ENCODE data around the gene RPS21.

The RPS21 gene

DNA sequence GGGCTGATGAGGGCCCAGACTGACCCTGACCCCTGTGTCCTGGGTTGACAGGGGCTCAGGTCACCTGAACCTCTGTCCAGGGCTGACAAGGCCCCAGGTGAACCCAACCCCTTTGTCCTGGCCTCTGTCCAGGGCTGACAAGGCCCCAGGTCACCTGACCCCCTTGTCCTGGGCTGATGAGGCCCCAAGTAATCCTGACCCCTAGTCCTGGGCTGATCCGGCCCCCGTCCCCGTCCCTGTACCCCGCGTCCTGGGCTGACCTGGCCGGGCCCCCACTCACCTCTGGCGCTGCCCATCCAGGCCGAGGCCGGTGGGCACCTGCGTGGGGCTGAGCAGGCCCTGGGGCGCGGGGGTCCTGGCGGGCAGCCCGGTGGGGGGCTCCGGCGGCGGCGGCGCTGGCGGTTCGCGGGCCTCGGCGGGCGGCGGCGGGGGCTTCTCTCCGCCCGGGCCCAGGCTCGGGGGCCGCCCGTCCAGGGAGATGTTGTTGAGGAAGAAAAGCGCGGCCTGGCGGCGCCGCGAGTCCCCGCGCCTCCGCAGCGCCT, 19.8 kb downstream of the RPS21 start:
- TF ChIP-seq, protein P1, sequence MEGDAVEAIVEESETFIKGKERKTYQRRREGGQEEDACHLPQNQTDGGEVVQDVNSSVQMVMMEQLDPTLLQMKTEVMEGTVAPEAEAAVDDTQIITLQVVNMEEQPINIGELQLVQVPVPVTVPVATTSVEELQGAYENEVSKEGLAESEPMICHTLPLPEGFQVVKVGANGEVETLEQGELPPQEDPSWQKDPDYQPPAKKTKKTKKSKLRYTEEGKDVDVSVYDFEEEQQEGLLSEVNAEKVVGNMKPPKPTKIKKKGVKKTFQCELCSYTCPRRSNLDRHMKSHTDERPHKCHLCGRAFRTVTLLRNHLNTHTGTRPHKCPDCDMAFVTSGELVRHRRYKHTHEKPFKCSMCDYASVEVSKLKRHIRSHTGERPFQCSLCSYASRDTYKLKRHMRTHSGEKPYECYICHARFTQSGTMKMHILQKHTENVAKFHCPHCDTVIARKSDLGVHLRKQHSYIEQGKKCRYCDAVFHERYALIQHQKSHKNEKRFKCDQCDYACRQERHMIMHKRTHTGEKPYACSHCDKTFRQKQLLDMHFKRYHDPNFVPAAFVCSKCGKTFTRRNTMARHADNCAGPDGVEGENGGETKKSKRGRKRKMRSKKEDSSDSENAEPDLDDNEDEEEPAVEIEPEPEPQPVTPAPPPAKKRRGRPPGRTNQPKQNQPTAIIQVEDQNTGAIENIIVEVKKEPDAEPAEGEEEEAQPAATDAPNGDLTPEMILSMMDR (IDR thresholded peaks at IDR 0.05; ENCODE audit: extremely low read depth, missing control alignments), result no peak
- no peak for DNase-seq (ENCODE audit: low spot score)

DNA sequence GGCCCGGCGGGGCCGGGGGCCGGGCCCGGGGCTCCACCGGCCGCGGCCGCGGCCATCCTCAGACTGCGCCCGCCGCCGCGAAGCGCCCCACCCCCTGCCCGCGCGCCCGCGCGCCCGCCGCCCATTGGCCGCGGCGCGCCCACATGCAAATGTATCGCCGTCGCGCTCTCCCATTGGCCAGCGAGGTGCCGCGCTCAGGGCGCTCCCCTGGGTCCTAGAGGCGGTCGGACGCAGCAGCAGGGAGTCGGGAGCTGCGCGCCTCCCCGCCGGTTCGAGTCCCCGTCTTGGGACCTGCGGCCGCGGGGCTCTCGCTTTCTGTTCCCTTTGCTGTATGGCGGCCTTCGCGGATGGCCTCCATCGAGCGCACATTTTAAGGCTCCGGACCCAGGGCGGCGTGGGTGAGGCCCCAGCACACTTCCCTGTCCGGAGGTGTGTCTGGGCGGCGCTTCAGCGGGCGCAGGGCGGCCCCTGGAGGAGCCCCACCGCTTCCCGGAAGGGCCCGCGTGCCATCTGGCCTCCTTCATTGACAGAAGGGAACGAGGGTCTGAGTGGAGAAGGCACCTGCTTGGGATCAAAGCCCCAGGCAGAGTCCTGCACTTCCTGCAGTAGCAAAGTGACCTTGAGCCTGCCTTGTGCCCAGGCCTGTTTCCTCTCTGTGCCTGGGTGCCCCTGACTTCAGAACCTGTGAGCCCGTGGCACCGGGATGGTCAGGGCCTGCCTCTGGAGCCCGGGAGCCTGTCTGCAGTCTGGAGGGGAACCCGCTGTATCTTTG, 20.5 kb downstream of the RPS21 start, which contains the start of gene CABLES2:
CABLES2 (minus strand) TSS at position 65 of the 772 bp plus-strand sequence; CDS start at position 56, 9 bp downstream.
- TF ChIP-seq, protein P1 (IDR thresholded peaks at IDR 0.05; ENCODE audit: extremely low read depth, missing control alignments), result no peak
- peak; percentile 99 for DNase-seq (ENCODE audit: low spot score)

DNA sequence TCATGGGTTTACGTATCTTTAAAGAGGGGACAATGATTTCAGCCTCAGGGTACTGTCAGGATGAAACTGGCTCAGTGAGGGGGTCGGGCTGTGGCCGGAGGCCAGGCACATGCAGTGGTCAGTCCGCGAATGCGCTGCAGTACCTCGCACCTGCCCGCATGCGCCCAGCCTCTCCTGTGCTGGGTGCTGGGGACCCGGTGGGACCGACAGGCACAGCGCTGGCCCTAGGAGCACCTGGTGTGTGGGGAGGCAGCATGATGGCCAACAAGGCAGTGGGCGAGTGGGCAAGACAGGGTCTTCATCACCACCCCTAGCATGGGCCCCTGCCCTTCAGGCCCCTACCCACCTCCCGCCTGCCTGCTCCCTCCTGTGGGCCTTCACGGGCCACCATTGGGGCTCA, 21.2 kb downstream of the RPS21 start:
- no peak for DNase-seq (ENCODE audit: low spot score)
- TF ChIP-seq, protein P1 (IDR thresholded peaks at IDR 0.05; ENCODE audit: extremely low read depth, missing control alignments), result no peak

DNA sequence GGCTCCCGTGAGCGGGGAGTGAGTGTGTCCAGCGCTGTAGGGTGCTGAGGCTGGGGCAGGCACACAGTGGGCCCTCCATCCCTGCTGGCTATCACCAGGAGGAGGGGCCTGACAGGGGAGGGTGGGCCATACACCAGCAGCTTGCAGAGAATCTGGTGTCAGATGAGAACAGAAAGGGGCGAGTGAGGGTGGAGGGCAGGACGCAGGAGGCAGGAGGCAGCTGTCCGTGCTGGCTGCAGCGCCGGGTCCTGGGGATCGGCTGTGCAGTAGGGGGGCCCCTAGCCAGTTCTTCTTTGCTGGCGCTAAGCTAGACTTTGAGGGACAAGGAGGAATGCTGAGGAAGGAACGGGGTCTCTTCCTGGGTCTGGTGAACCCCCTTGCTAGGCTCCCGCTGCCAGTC, 21.7 kb downstream of the RPS21 start:
- TF ChIP-seq, protein P1 (IDR thresholded peaks at IDR 0.05; ENCODE audit: extremely low read depth, missing control alignments), result no peak

DNA sequence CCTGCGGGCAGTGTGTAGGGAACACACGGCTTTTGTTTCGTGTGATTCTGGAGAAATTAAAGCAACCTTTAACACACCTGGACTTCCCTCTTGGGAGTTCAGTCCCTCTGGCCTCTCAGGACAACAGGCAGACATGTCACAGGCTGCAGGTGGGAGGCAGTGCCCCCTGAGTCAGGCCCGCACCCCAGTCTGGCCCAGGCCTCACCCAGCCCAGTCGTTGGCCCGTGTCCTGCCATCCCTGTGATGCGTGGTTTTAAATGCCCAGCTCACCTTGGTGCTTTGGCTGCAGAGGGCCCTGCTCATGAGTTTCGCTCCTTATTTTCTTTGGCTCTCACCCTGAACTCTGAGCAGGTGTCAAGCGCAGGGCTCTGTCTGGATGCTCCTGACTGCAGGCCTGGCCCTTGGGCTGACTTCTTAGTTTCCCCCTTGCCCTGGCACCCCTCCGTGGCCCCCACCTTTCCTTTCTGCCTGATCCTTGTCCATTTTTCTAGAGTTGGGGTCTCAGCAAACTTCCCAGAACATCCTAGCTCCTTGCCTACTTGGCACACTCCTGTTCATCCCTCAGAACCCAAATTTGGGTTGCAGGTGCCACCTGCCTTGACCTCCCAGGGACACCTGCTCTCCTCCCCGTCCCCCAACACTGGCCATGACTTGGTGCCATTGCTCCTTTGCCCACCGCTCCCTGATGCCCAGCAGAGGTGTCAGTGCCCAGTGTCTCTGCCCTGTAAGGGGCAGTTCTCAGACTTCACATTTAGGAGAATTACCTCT, 22.4 kb downstream of the RPS21 start:
- TF ChIP-seq, protein P1 (IDR thresholded peaks at IDR 0.05; ENCODE audit: extremely low read depth, missing control alignments), result no peak
- DNase-seq (ENCODE audit: low spot score), result no peak

More for the DNA sequence above, 21.7 kb downstream of the RPS21 start:
- DNase-seq (ENCODE audit: low spot score), result no peak

DNA sequence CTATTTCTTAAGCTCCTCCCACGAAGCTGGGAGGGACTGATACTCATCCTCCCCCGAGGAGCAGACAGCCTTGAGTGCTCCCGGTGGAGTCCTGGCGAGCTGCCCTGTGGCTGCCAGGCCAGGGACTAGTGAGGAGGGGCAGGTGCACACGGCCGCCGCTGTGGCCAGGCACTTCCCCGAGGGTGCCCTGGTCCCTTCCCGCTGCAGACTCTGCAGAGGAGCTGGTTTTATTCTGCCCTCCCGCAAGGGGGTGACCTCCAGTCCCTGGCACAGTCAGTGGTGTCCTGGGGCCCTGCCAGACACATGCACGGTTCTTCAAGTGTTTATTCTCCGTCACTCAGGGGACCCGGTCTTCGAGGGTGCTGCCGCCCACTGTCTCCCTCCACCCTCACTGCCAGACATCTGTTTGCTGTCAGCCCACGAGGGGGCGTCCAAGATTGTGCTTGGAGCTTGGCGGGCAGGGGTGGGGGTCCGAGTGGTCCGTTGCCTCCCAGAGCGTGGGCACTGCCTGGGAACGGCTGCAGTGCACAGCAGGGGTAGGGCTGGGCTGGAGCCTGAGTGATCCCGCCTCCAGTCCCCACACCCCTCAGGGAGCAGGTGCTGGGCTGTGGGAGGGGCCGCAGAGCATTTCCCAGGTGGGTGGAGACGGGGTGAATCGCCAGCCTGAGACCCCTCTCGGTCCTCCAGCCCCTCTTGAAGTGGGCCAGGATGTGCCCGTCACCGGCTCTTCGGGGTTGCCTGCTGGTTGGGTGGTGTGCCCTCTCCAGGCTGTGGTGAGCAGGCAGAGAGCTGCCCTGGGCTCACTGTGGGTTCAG, 23.2 kb downstream of the RPS21 start:
- peak; percentile 74 for DNase-seq (ENCODE audit: low spot score)
- TF ChIP-seq, protein P1 (IDR thresholded peaks at IDR 0.05; ENCODE audit: extremely low read depth, missing control alignments), result peak; percentile 52

Data from GM20000 (cell line).